WTC11 (cell line): ENCODE results near the gene GLT8D1.

Experiments used
- ATF2 ChIP-seq: sonication (generic); formaldehyde crosslinking; IDR thresholded peaks from 2 replicates; pipeline ENCODE4 v1.8.1; 2022; ENCODE audit warnings: low read depth, missing genetic modification reagents, borderline replicate concordance
- ESRRA ChIP-seq: sonication (generic); formaldehyde crosslinking; IDR thresholded peaks from 2 replicates; pipeline ENCODE4 v1.8.1; 2022; ENCODE audit warnings: mild to moderate bottlenecking, missing genetic modification reagents, borderline replicate concordance
- OVOL2 ChIP-seq: fragments of 250-450 bp; sonication (Bioruptor Pico); IDR thresholded peaks from 2 replicates; pipeline ENCODE4 v1.9.0; 2021; ENCODE audit warnings: mild to moderate bottlenecking, borderline replicate concordance
- TF ChIP-seq, protein P1 (sequence below): fragments of 200-600 bp; IDR thresholded peaks from 2 replicates; pipeline ENCODE4 v1.8.0; 2022; ENCODE audit warnings: antibody characterized with exemption
- TF ChIP-seq, protein P2 (sequence below): fragments of 250-450 bp; sonication (Bioruptor Pico); IDR thresholded peaks from 2 replicates; pipeline ENCODE4 v2.1.2; 2022; ENCODE audit warnings: mild to moderate bottlenecking, moderate library complexity

- TF ChIP-seq, protein P1, sequence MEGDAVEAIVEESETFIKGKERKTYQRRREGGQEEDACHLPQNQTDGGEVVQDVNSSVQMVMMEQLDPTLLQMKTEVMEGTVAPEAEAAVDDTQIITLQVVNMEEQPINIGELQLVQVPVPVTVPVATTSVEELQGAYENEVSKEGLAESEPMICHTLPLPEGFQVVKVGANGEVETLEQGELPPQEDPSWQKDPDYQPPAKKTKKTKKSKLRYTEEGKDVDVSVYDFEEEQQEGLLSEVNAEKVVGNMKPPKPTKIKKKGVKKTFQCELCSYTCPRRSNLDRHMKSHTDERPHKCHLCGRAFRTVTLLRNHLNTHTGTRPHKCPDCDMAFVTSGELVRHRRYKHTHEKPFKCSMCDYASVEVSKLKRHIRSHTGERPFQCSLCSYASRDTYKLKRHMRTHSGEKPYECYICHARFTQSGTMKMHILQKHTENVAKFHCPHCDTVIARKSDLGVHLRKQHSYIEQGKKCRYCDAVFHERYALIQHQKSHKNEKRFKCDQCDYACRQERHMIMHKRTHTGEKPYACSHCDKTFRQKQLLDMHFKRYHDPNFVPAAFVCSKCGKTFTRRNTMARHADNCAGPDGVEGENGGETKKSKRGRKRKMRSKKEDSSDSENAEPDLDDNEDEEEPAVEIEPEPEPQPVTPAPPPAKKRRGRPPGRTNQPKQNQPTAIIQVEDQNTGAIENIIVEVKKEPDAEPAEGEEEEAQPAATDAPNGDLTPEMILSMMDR = no peak
- no peak for TF ChIP-seq ESRRA (CRISPR knock-in tag)
- TF ChIP-seq, protein P2, sequence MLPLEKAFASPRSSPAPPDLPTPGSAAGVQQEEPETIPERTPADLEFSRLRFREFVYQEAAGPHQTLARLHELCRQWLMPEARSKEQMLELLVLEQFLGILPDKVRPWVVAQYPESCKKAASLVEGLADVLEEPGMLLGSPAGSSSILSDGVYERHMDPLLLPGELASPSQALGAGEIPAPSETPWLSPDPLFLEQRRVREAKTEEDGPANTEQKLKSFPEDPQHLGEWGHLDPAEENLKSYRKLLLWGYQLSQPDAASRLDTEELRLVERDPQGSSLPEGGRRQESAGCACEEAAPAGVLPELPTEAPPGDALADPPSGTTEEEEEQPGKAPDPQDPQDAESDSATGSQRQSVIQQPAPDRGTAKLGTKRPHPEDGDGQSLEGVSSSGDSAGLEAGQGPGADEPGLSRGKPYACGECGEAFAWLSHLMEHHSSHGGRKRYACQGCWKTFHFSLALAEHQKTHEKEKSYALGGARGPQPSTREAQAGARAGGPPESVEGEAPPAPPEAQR (CRISPR knock-in tag) = no peak
- no peak for TF ChIP-seq ATF2 (CRISPR knock-in tag)
- no peak for TF ChIP-seq OVOL2 (CRISPR knock-in tag)
Observed at GRCh38 chr3:52743152-52743551, 37.6 kb upstream of the GLT8D1 start.
